Activated effector memory CD4-positive, alpha-beta T cell treated with anti-CD3 and anti-CD28 coated beads, Interleukin-2, amount 50 U/mL, for 16 hours (primary cell): ENCODE measurements around the gene LRP3.

Experiments used
- DNase-seq: peaks from one replicate; pipeline ENCODE4 v3.0.0-alpha.2; 2020

LRP3 gene

DNA sequence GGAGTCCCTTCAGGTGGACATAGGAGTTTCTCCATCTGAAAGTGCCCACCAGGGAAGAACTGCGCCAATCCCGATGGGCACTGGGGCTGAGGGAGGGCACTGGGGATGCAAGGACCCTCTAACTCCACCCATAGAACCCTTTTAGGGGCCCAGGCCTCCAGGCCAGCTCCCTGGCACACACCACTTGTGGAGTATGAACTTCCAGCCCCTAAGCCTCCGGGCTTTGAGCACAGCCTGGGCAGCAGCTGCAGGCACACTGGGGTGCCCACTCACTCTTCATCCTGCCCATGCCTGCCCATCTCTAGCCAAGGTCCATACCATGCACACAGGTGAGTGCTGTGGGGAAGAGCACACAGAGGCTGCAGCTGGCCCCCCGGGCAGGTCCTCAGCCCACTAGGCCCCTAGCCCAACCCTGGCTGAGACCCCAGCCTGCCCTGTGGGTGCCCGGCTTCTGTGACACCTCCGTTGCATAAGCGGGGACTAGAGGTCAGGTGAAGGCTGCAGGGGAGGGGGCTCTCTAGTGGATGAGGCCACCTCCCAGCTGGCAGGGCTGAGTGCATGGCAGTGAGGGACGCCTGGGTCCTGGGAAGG, 46.1 kb downstream of the LRP3 start:
- DNase-seq: no peak

GRCh38 chr19:33241091-33241529, 47.0 kb downstream of the LRP3 start:
- DNase-seq: no peak

GRCh38 chr19:33241530-33242101, 47.5 kb downstream of the LRP3 start:
- DNase-seq: no peak

DNA sequence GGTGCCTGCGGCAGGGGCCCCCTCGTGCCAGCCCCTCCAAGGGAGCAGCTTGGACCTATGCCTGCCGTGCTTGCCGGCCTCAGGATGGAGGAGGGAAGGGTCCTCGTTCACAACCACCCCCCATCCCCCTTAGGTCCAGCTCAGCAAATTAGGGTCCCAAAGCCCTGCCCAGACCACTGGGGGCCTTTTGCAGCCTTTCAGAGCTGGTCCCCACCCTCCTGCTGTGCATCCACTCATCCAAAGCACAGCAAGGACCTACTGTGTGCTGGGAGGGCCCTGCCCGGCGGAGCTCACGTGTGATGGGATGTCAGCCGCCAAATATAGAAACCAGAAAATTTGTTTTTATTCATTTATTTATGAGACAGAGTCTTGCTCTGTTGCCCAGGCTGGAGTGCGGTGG, 48.0 kb downstream of the LRP3 start:
- DNase-seq: no peak

DNA sequence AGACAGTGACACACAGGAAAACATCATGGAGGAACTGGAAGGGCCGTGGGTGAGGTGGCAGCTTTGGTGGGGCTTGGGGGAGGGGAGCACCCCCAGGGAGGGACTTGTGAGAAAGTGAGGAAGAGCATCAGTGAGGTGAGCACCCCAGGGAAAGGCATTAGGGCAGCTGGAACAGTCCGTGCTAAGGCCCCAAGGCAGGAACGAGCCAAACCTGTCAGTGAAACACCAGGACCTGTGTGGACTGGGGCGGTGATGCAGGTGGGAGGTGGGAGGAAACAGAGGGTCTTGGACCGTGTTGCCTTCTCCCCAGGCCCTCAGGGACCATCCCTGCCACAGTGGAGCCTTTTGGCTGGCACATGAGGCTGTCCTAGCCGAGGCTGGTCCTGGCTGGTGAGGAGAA, 48.8 kb downstream of the LRP3 start:
- DNase-seq: no peak

- no peak for DNase-seq
These were observed 52.0 kb downstream of the LRP3 start for GRCh38 chr19:33245948-33246708.

- no peak for DNase-seq
These were observed 52.7 kb downstream of the LRP3 start for GRCh38 chr19:33246709-33247440.

- DNase-seq: no peak
These were observed 53.3 kb downstream of the LRP3 start for GRCh38 chr19:33247441-33247819.

- no peak for DNase-seq
These were observed 54.0 kb downstream of the LRP3 start for GRCh38 chr19:33248104-33248503.

DNA sequence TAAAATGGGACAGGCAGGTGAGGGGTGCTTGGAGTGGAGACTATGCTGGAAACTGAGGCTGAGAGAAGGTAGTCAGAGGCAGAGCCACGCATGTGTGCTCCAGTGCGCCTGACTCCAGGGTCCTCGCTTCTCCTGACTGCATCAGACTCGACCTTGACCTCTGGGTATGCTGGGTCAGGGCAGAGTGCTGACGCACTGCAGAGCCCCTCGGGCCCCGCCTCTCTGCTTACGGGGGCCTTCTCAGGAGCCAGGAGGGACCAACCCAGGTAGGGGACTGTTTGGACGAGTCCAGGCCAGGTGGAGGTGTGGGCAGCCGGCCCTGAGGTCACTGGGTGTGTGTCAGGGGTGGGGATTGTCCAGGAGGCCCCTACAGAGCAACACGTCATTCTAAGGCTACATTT, 54.4 kb downstream of the LRP3 start:
- no peak for DNase-seq

GRCh38 chr19:33248954-33249613, 55.0 kb downstream of the LRP3 start:
- DNase-seq: no peak

DNA sequence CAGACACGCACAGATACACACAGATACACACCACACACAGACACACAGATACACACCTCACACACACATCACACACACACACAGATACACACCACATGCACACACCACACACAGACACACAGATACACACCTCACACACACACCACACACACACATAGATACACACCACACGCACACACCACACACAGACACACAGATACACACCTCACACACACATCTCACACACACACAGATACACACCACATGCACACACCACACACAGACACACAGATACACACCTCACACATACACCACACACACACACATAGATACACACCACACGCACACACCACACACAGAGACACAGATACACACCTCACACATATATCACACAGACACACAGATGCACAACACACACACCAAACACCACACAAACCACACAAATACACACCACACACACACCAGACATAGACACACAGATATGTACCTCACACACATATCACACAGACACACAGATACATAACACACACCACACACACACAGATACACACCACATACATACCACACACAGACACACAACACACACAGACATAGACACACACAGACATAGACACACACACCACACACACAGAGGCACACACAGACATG, 55.7 kb downstream of the LRP3 start:
- no peak for DNase-seq

DNA sequence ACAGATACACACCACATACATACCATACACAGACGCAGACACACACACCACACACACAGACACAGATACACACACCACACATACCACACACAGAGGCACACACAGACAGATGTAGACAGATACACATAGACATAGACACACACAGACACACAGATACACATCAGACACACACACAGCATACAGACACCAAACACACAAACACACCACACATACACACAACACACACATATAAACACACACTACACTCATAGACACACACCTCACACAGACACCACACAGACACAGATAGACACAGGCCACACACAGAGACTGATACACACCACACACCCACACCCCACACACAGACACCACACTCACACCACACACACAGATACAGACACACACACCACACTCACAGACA, 56.4 kb downstream of the LRP3 start:
- DNase-seq: no peak

GRCh38 chr19:33251076-33251475, 56.9 kb downstream of the LRP3 start:
- no peak for DNase-seq

- DNase-seq: no peak
These were observed 57.5 kb downstream of the LRP3 start for GRCh38 chr19:33251526-33252090.

DNA sequence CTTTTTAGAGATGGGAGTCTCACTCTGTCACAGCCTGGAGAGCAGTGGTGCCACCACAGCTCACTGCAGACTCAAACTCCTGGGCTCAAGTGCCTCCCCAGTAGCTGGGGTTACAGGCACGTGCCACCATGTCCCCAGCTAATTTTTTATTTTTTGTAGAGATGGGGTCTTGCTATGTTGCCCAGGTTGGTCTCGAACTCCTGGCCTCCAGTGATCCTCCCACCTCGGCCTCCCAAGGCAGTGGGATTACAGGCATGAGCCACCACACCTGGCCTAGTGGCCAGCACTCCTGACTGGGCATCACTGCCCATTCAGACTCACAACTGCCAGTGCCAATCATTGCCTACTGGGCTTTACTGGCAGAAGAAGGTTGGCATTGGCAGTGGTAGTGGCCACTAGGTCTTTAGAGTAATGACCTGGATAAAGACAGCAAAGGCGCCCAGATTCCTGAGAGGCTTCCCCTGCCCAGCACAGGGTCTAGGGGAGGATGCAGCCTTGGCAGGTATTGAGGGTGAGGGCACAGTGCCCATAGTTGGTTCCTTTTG, 58.4 kb downstream of the LRP3 start:
- no peak for DNase-seq

- DNase-seq: no peak
These were observed 58.8 kb downstream of the LRP3 start for GRCh38 chr19:33252971-33253370.

DNA sequence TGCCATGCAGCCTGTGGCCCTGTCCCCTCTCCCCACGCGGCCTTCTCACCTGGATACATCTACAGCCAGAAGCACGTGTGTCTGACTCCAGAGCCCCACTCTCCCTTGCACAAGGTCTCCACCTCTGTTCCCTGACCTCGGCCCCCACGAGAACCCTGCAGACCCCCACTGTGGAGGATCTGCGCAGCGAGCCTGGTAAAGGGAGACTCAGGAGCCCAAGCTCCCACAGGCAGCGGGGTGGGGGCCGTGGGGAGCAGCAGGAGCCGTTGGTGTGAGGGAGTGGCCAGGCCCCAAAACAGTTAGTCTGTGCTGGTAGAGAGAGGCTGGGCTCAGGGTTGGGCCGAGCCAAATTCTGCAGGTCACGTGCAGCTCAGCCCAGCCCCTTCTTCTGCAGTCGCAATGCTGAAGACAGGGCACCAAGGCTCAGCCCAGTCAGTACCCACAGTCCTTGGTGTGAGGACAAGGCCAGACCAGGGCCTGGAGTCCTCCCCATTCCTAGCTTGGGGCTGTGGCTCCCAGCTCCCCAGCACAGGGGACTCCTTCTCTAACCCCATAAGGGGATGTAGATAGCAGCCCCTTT, 60.2 kb downstream of the LRP3 start:
- no peak for DNase-seq

DNA sequence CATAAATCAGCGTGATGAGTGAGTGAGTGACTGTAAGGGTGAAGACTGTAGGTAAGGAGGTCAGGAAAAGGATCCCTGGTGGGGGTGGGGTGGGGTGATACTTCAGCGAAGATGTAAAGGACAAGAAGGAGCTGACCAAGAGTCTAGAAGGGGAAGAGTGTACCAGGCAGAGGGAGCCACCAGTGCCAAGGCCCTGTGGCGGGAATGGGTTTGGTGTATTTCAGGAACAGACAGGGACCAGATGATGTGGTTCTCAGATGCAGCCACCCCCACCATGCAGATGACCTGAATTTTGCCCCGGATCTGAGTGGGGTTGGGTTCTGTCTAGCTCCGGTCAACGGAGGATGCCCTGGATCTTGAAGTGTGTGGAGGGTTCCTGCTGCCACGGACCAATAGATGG, 61.7 kb downstream of the LRP3 start:
- no peak for DNase-seq

DNA sequence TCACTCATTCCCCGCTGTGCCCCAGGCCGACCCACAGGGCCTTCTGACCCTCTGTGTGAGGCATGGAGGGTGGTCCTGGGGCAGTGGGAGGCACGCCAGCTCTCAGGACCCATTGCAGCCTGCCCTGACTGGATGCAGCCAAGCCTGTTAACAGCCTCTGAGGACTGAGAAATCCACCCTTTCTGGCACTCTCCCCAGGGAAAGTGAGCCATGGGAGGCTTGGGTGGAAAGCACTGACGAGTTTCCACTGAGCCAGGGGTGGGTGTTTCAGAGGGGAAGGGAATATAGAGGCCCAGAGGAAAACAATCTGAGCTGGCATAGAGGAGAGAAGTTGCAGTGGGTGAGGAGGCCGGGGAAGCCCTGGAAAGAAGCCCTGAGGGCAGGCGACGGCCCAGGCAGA, 62.1 kb downstream of the LRP3 start:
- no peak for DNase-seq

- DNase-seq: no peak
These were observed 63.7 kb downstream of the LRP3 start for GRCh38 chr19:33257828-33258227.
